ENCODE results near the gene LGALS4. TPM values are rescaled to one million over a fixed set of nuclear protein-coding genes. Genes with fewer than 3 reads are reported as not detected.
"Not testable (repeated sequence)": the region's sequence is repeated elsewhere in the genome, so short reads cannot be mapped to it uniquely, and the experiment has no call there.

LGALS4 gene
- total RNA-seq, 2 experiments from 2014 or later: not detected

DNA sequence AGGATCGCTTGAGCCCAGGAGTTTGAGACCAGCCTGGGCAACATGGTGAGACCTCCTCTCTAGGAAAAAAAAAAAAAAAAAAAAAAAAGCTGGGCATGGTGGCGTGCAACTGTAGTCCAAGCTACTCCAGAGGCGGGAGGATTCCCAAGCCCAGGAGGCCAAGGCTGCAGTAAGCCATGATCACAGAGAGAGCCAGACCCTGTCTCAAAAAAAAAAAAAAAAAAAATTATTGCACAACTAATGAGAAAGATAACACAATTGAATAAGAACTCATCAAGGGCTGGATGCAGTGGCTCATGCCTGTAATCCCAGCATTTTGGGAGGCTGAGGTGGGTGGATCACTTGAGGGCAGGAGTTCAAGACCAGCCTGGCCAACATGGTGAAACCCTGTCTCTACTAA, 26.7 kb downstream of the LGALS4 start:
- H3K9me3 Mint-ChIP-seq; intact Hi-C loops (cut with micrococcal nuclease); H3K27me3 Mint-ChIP-seq (ENCODE audit: low read depth); H3K36me3 Mint-ChIP-seq (ENCODE audit: low read depth); CTCF ChIA-PET; H3K4me3 Mint-ChIP-seq; H3K27ac Mint-ChIP-seq; DNase-seq; H3K4me1 Mint-ChIP-seq (ENCODE audit: low read depth): not testable (repeated sequence)

DNA sequence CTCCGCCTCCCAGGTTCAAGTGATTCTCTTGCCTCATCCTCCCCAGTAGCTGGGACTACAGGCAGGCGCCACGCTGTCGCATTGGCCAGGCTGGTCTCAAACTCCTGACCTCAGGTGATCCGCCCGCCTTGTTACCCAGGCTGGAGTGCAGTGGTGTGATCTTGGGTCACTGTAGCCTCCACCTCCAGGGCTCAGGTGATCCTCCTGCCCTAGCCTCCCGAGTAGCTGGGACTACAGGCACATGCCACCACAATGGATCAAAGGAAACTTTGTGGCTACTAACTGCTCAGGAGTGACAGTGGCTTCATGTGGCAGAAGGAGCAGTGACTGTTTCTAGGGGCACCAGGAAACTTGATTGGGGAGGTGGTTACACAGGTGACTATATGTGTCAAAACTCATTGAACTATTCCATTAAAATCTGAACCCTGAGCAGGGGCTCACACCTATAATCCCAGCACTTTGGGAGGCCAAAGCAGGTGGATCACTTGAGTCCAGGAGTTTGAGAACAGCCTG, 27.5 kb downstream of the LGALS4 start:
- no peaks in the 10 kb centered on the region for H3K36me3 Mint-ChIP-seq (ENCODE audit: low read depth)
- no peak overlapping the region for H3K27ac Mint-ChIP-seq
- no peak overlapping the region for H3K4me3 Mint-ChIP-seq
- H3K4me1 Mint-ChIP-seq (ENCODE audit: low read depth): no peaks in the 10 kb centered on the region
- no peaks in the 10 kb centered on the region for H3K27me3 Mint-ChIP-seq (ENCODE audit: low read depth)
- no peak for DNase-seq
- CTCF ChIA-PET: no interaction called here
- H3K9me3 Mint-ChIP-seq: no peaks in the 10 kb centered on the region
- intact Hi-C loops (cut with micrococcal nuclease): no loop called here

DNA sequence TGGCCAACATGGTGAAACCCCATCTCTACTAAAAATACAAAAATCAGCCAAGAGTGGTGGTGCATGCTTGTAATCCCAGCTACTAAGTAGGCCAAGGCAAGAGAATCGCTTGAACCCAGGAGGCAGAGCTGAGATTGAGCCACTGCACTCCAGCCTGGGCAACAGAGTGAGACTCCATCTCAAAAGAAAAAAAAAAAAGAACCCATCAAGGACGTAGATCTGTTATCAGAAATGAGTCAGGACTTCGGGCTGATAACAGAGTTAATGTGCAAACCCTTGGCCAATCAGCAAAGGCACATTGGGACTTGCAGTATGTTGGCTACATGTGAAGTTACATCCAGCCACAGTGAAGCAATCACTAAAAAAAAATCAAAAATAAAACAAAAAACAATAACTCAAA, 28.5 kb downstream of the LGALS4 start:
- no peak for DNase-seq
- H3K36me3 Mint-ChIP-seq (ENCODE audit: low read depth): no peaks in the 10 kb centered on the region
- H3K4me3 Mint-ChIP-seq: no peak overlapping the region
- intact Hi-C loops (cut with micrococcal nuclease): no loop called here
- CTCF ChIA-PET: no interaction called here
- H3K9me3 Mint-ChIP-seq: no peaks in the 10 kb centered on the region
- H3K27me3 Mint-ChIP-seq (ENCODE audit: low read depth): no peaks in the 10 kb centered on the region
- no peak overlapping the region for H3K27ac Mint-ChIP-seq
- H3K4me1 Mint-ChIP-seq (ENCODE audit: low read depth): no peaks in the 10 kb centered on the region

DNA sequence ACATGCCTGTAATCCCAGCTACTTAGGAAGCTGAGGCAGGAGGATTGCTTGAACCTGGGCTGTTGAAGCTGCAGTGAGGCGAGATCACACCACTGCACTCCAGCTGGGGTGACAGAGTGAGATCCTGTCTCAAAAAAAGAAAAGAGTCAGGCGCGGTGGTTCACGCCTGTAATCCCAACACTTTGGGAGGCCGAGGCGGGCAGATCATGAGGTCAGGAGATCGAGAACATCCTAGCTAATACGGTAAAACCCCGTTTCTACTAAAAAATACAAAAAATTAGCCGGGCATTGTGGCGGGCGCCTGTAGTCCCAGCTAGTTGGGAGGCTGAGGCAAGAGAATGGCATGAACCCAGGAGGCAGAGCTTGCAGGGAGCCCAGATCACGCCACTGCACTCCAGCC, 30.5 kb downstream of the LGALS4 start:
- H3K27ac Mint-ChIP-seq; H3K4me3 Mint-ChIP-seq; H3K9me3 Mint-ChIP-seq; CTCF ChIA-PET; H3K36me3 Mint-ChIP-seq (ENCODE audit: low read depth); H3K4me1 Mint-ChIP-seq (ENCODE audit: low read depth); intact Hi-C loops (cut with micrococcal nuclease); DNase-seq; H3K27me3 Mint-ChIP-seq (ENCODE audit: low read depth): not testable (repeated sequence)

DNA sequence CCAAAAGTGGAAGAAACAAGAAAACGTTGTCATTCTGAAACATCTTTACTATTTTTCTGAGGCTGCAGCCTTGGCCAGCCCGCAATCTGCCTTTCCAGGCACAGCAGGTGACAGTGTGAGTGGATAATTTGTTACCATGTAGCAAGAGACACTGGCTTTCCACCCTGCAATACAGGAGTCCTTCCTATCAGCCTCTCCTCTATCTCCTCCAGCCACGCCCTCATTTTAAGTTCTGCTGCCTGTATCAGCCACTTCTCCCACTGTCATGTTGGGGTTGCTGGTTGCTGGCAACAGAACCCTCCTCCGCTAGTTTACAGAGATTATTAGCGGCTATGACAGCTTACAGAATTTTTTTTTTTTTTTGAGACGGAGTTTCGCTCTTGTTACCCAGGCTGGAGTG, 31.7 kb downstream of the LGALS4 start:
- no peaks in the 10 kb centered on the region for H3K36me3 Mint-ChIP-seq (ENCODE audit: low read depth)
- intact Hi-C loops (cut with micrococcal nuclease): no loop called here
- H3K4me1 Mint-ChIP-seq (ENCODE audit: low read depth): no peaks in the 10 kb centered on the region
- no peak overlapping the region for H3K4me3 Mint-ChIP-seq
- CTCF ChIA-PET: no interaction called here
- no peaks in the 10 kb centered on the region for H3K27me3 Mint-ChIP-seq (ENCODE audit: low read depth)
- no peaks in the 10 kb centered on the region for H3K9me3 Mint-ChIP-seq
- no peak for DNase-seq
- H3K27ac Mint-ChIP-seq: no peak overlapping the region

DNA sequence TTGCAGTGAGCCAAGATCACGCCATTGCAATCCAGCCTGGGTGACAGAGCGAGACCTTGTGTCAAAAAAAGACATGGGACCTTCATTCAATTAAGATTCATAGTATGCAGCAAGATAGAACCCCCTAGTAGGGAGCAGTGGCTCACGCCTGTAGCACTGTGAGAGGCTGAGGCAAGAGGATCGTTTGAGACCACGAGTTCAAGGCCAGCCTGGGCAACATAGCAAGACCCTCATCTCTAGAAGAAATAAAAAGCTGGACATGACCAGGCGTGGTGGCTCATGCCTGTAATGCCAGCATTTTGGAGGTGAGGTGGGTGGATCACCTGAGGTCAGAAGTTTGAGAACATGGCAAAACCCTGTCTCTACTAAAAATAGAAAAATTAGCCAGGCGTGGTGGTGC, 32.3 kb downstream of the LGALS4 start:
- no peak for DNase-seq
- no peaks in the 10 kb centered on the region for H3K36me3 Mint-ChIP-seq (ENCODE audit: low read depth)
- no peak overlapping the region for H3K27ac Mint-ChIP-seq
- H3K4me1 Mint-ChIP-seq (ENCODE audit: low read depth): no peaks in the 10 kb centered on the region
- H3K9me3 Mint-ChIP-seq: no peaks in the 10 kb centered on the region
- CTCF ChIA-PET: no interaction called here
- H3K4me3 Mint-ChIP-seq: no peak overlapping the region
- intact Hi-C loops (cut with micrococcal nuclease): no loop called here
- H3K27me3 Mint-ChIP-seq (ENCODE audit: low read depth): no peaks in the 10 kb centered on the region

DNA sequence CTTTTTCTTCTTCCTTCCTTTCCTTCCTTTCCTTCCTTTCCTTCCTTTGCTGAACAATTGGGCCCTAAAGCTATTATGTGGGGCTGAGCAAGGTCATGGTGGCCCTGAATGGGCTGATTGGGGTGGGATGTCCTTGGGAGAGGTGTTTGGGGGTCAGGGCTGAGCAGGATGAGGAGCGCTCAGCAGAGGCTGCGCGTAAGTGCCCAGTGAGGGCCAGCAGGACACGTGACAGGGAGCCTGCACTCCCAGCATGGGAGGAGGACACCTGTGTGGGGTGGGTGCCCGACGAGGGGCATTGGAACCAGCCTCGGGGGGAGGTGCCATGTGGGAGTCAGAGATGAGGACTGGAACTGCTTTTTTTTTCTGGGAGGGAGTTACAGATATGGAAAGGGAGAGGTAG, 34.0 kb downstream of the LGALS4 start:
- DNase-seq: no peak
- no peaks in the 10 kb centered on the region for H3K36me3 Mint-ChIP-seq (ENCODE audit: low read depth)
- H3K27ac Mint-ChIP-seq: no peak overlapping the region
- CTCF ChIA-PET: interaction anchor here (0.5 kb wide), 1 partner anchor 1049 kb away, joined by 3 read pairs; no protein-coding TSS in a partner anchor
- H3K27me3 Mint-ChIP-seq (ENCODE audit: low read depth): no peaks in the 10 kb centered on the region
- no peaks in the 10 kb centered on the region for H3K9me3 Mint-ChIP-seq
- H3K4me3 Mint-ChIP-seq: no peak overlapping the region
- H3K4me1 Mint-ChIP-seq (ENCODE audit: low read depth): no peaks in the 10 kb centered on the region
- intact Hi-C loops (cut with micrococcal nuclease): no loop called here

DNA sequence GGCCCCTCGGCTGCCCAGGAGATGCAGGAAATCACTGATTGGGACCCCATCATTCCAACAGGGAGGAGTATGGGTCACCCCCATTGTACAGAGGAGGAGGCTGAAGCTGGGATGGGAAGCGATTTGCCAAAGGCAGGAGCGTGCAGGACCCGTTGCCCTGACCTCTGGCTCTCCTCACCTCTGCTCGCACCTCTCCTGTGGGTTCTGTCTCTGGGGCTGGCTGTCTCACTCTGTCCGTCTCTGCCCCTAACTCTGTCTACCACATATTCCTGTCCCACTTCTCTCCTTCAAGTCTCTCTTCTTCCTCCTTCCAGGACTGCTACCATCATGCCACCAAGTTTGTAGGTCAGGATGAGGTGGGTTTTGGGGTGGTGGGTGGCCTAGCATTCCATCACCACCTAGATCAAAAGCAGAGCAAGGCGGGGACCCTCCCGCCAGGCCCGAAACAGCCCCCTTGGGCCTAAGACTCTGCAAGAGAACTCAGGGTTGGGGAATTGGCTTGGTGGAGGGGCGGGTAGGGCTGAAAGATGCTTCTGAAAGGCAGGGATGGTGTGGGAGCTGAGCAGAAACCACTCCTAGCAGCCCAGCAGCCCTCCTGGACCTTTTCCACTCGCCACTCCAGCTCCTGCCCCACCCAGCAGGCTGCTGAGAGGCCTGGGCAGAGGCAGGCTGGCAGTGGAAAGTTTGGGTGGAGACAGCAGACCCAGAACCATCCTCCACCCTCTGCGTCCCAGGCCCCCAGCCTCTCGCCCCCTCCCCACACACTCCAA, 38.4 kb downstream of the LGALS4 start:
- Mint-ChIP-seq H3K9me3 (no peaks in the 10 kb centered on the region), H3K4me3 (no peak overlapping the region), H3K27ac (no peak overlapping the region), H3K4me1 (ENCODE audit: low read depth) (peaks cover 3% of the 10 kb centered on the region), H3K36me3 (ENCODE audit: low read depth) (no peaks in the 10 kb centered on the region), H3K27me3 (ENCODE audit: low read depth) (no peaks in the 10 kb centered on the region)
- no peak for DNase-seq
- intact Hi-C loops (cut with micrococcal nuclease): no loop called here
- CTCF ChIA-PET: interaction anchor here (1.0 kb wide), 1 partner anchor 156 kb away, joined by 3 read pairs; the partner anchor contains the start of genes MRPS12 and SARS2

DNA sequence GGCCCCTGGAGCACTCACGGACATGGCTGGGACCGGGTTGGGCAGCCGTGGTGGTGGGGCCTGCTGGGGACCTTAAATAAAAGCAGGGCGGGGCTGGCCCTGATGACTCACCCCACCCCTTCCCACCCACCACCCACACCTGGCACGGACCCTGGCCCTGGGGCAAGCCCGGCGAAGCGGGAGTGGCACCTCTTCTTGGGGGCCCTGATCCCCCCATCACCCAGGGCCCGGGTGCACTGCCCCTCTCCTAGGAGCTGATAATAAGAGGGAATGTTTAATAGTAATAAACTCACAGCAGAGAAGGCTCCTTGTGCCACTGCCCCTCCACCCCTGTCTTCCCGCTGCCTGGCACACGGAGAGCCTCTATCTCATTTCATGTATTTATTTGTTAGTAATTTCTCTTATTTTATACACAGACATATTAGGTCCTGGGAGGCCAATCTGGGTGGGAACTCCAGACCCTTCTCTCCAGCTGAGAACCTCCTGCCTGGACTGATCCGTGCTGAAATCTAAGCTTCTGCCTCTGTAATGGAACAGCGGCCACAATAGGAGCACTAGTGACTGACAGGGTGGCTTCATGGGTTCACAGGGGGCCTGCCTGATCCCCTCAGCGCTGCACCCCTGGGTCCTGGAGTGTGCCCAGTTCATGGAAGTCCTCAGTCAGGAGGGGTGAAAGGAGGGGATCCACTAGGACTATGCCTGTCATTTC, 39.1 kb downstream of the LGALS4 start, which contains the start of gene LGALS7:
Gene LGALS7, minus strand, starts transcription at position 49 of the 709 bp plus-strand sequence. Its CDS starts 25 bp downstream, at position 24.
- no peak for DNase-seq
- H3K27me3 Mint-ChIP-seq (ENCODE audit: low read depth): no peaks in the 10 kb centered on the region
- H3K4me1 Mint-ChIP-seq (ENCODE audit: low read depth): peaks cover 6% of the 10 kb centered on the region
- H3K36me3 Mint-ChIP-seq (ENCODE audit: low read depth): no peaks in the 10 kb centered on the region
- intact Hi-C loops (cut with micrococcal nuclease): no loop called here
- H3K9me3 Mint-ChIP-seq: no peaks in the 10 kb centered on the region
- no peak within 1 kb of the TSS for H3K4me3 Mint-ChIP-seq
- H3K27ac Mint-ChIP-seq: no peak within 1 kb of the TSS
- CTCF ChIA-PET: no interaction called here

DNA sequence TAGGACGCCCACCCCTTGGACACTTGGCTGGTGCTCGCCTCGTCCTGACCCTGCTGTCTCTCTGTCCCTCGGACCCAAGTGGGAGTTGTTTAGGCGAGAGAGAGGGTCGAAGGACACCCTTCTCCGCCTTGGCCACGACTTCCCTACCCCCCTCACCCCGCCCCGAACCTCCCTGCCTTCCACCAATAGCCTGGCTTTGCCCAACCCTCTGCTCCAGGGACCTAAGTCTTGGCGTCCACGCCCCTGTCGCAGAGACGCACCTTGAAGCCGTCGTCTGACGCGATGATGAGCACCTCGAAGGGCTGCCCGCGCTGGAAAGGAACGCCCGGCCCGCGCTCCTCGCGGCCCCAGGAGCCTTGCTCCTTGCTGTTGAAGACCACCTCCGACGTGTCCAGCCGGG, 41.2 kb downstream of the LGALS4 start:
- H3K9me3 Mint-ChIP-seq; H3K27me3 Mint-ChIP-seq (ENCODE audit: low read depth); H3K36me3 Mint-ChIP-seq (ENCODE audit: low read depth); intact Hi-C loops (cut with micrococcal nuclease); H3K27ac Mint-ChIP-seq; H3K4me3 Mint-ChIP-seq; H3K4me1 Mint-ChIP-seq (ENCODE audit: low read depth); DNase-seq; CTCF ChIA-PET: not testable (repeated sequence)

DNA sequence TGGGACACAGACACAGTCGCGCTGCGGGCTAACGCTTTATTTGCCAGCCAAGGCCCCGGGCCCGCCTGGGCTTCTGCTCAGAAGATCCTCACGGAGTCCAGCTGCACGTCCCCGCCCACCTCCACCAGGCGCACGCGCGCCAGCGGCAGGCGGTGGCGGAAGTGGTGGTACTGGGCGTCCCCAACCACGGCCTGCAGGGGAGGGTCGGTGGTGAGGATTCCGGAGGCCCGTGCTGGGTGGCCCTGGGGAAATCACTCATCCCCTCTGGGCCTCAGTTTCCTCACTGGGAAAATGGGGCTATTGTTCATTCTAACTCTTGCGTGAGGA, 41.8 kb downstream of the LGALS4 start:
- H3K36me3 Mint-ChIP-seq (ENCODE audit: low read depth); H3K27me3 Mint-ChIP-seq (ENCODE audit: low read depth); H3K27ac Mint-ChIP-seq; H3K4me3 Mint-ChIP-seq; H3K9me3 Mint-ChIP-seq; H3K4me1 Mint-ChIP-seq (ENCODE audit: low read depth); DNase-seq; intact Hi-C loops (cut with micrococcal nuclease); CTCF ChIA-PET: not testable (repeated sequence)

DNA sequence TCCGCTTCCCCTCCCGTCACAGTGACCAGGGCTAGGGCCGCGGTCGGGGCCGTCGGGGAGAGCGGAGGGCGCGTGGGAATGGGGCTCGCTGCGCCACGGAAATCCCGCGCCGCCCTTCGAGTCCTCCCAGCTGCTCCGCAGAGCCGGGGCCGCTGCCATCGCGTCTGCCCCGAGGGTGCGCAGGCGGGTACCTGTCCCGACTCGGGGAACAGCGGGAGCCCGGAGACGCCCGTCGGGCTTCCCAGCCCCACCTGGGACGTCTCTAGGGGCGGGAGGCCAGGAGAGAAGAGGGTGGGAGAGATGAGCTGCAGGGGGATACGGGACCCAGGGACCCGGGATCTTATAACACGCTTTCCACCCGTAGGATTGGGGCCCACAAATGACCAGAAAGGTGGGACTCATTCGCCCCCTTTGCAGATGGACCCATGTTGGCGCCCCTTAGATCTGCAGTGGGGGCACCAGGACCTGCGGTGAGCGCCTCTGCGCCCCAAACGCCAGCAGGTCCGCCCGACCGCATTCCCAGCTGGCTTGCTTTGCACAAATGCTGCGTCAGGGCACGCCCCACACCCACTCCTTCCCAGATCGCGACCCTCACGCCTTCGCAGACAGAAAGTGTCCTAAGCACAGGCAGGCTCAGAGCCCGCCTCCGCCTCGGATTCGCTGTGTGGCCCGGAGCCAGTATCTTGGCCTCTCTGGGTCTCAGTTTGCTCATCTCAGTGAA, 42.4 kb downstream of the LGALS4 start:
- H3K4me1 Mint-ChIP-seq (ENCODE audit: low read depth); DNase-seq; H3K36me3 Mint-ChIP-seq (ENCODE audit: low read depth); H3K9me3 Mint-ChIP-seq; H3K4me3 Mint-ChIP-seq; intact Hi-C loops (cut with micrococcal nuclease); H3K27me3 Mint-ChIP-seq (ENCODE audit: low read depth); H3K27ac Mint-ChIP-seq: not testable (repeated sequence)
- CTCF ChIA-PET: interaction anchor here (1.2 to 1.6 kb wide), 4 partner anchors 23 to 161 kb away, joined by 3 to 5 read pairs (median 4); no protein-coding TSS in a partner anchor

Data from activated naive CD4-positive, alpha-beta T cell treated with anti-CD3 and anti-CD28 coated beads for 36 hours (primary cell).